DND-41 (cell line): ENCODE results near the gene EBI3.

ENCODE experiments used
- ATAC-seq: fragments of 200-7000 bp; cut with Tn5 transposase; 3 replicates; pipeline ENCODE4 v1.9.1; 2021; ENCODE audit warnings: low read depth; ENCODE audit not compliant: insufficient read depth
- DNase-seq: peaks from one replicate; pipeline ENCODE4 v3.0.0-alpha.2; 2020
- H2AFZ ChIP-seq: 2 replicates; pipeline ENCODE4 v1.6.0; 2012; ENCODE audit warnings: low read depth, low read length
- H3K27ac ChIP-seq: 2 replicates; pipeline ENCODE4 v1.5.1; 2012; ENCODE audit warnings: low read length, inconsistent platforms
- H3K27me3 ChIP-seq: fragments of 200-600 bp; sonication (generic); 2 replicates; pipeline ENCODE4 v1.6.0; 2012; ENCODE audit warnings: low read length, mild to moderate bottlenecking, inconsistent platforms; ENCODE audit not compliant: insufficient read depth, poor library complexity
- H3K36me3 ChIP-seq: 2 replicates; pipeline ENCODE4 v1.5.1; 2012; ENCODE audit warnings: low read length, inconsistent platforms; ENCODE audit not compliant: insufficient read depth
- H3K4me1 ChIP-seq: 2 replicates; pipeline ENCODE4 v1.5.1; 2012; ENCODE audit warnings: mild to moderate bottlenecking, low read length; ENCODE audit not compliant: insufficient read depth
- H3K4me2 ChIP-seq: 2 replicates; pipeline ENCODE4 v1.6.0; 2012; ENCODE audit warnings: mild to moderate bottlenecking, moderate library complexity, low read length, inconsistent platforms; ENCODE audit not compliant: insufficient read depth
- H3K4me3 ChIP-seq, 2 experiments: fragments of 200-600 bp in 1 of 2; shearing (Covaris generic) in 1 of 2; 2 replicates each; pipeline ENCODE4 v1.5.1; 2012 to 2016; ENCODE audit warnings: inconsistent platforms in 2 of 2, low read length in 2 of 2, mild to moderate bottlenecking in 2 of 2, low read depth in 1 of 2, moderate library complexity in 1 of 2
- H3K79me2 ChIP-seq: 2 replicates; pipeline ENCODE4 v1.6.0; 2012; ENCODE audit warnings: low read length, inconsistent platforms; ENCODE audit not compliant: insufficient read depth
- H3K9ac ChIP-seq: 2 replicates; pipeline ENCODE4 v1.6.0; 2012; ENCODE audit warnings: low read depth, mild to moderate bottlenecking, inconsistent platforms, low read length, moderate library complexity
- H3K9me3 ChIP-seq: 2 replicates; pipeline ENCODE4 v1.5.1; 2012; ENCODE audit warnings: low read length, moderate library complexity, mild to moderate bottlenecking, inconsistent platforms; ENCODE audit not compliant: insufficient read depth, severe bottlenecking
- H4K20me1 ChIP-seq: 2 replicates; pipeline ENCODE4 v1.6.0; 2012; ENCODE audit warnings: low read length; ENCODE audit not compliant: insufficient read depth
- CTCF ChIP-seq: IDR thresholded peaks from 2 replicates; pipeline ENCODE4 v1.5.1; 2012; ENCODE audit warnings: borderline replicate concordance, low read length, moderate library complexity, mild to moderate bottlenecking; ENCODE audit not compliant: poor library complexity, severe bottlenecking; ENCODE audit errors: extremely low read depth
- EZH2 ChIP-seq: IDR thresholded peaks from 3 replicates; pipeline ENCODE4 v1.6.1; 2012; ENCODE audit warnings: borderline replicate concordance, low read depth, mild to moderate bottlenecking, moderate library complexity, low read length, inconsistent platforms; ENCODE audit not compliant: severe bottlenecking

EBI3 gene

GRCh38 chr19:4229179-4229931 lies at the start of gene EBI3:
TSS of gene EBI3 (plus strand) at chr19:4229523. CDS start at chr19:4229551, 28 bp downstream.
- ATAC-seq (no peak), DNase-seq (no peak)
- Histone ChIP-seq H3K4me3 (no peak within 1 kb of the TSS), H3K9ac (no peak within 1 kb of the TSS), H3K79me2 (no peaks in the 10 kb centered on the region), H2AFZ (no peak within 1 kb of the TSS), H3K27me3 (peaks cover 10% of the 10 kb centered on the region), H3K9me3 (no peaks in the 10 kb centered on the region), H4K20me1 (no peaks in the 10 kb centered on the region), H3K27ac (no peak within 1 kb of the TSS), H3K4me1 (no peaks in the 10 kb centered on the region), H3K4me2 (no peak within 1 kb of the TSS), H3K36me3 (no peaks in the 10 kb centered on the region)
- TF ChIP-seq CTCF (no peak), EZH2 (no peak)

GRCh38 chr19:4181053-4181508 lies 48.2 kb upstream of the EBI3 start:
- Histone ChIP-seq H2AFZ (no peak overlapping the region), H3K4me3 (peak overlapping the region; percentile 99 to 100; a peak in 3 of 4 replicates), H3K9ac (peak overlapping the region; percentile 94), H3K4me2 (peak overlapping the region; percentile 98), H4K20me1 (no peaks in the 10 kb centered on the region; the same call in 1 of the 2 replicates), H3K4me1 (peaks cover 28% of the 10 kb centered on the region), H3K9me3 (no peaks in the 10 kb centered on the region), H3K79me2 (peaks cover 25% of the 10 kb centered on the region), H3K27me3 (no peaks in the 10 kb centered on the region), H3K36me3 (peaks cover 26% of the 10 kb centered on the region), H3K27ac (peak overlapping the region; percentile 2; the same call in 1 of the 2 replicates)
- TF ChIP-seq EZH2: no peak
- TF ChIP-seq CTCF: no peak
- DNase-seq: no peak
- ATAC-seq: no peak

GRCh38 chr19:4182084-4182810 lies 47.1 kb upstream of the EBI3 start, which contains the start of the genes ANKRD24 and SIRT6:
TSS of gene ANKRD24 (plus strand) at chr19:4182689. CDS start at chr19:4186426, 3,737 bp downstream.
TSS of gene SIRT6 (minus strand) at chr19:4182563. CDS start at chr19:4182539, 24 bp downstream.
- Histone ChIP-seq H3K9me3 (no peaks in the 10 kb centered on the region), H3K4me3 (peak within 1 kb of the TSS; percentile 99 to 100), H3K27me3 (no peaks in the 10 kb centered on the region), H2AFZ (peak within 1 kb of the TSS; percentile 97), H3K36me3 (peaks cover 26% of the 10 kb centered on the region), H4K20me1 (no peaks in the 10 kb centered on the region; the same call in 1 of the 2 replicates), H3K79me2 (peaks cover 25% of the 10 kb centered on the region), H3K4me1 (peaks cover 28% of the 10 kb centered on the region), H3K9ac (peak within 1 kb of the TSS; percentile 94), H3K27ac (peak within 1 kb of the TSS; percentile 92), H3K4me2 (peak within 1 kb of the TSS; percentile 98)
- no peak for TF ChIP-seq CTCF
- no peak for TF ChIP-seq EZH2
- peak; percentile 97 for DNase-seq
- peak; percentile 88 for ATAC-seq
